Central memory CD4-positive, alpha-beta T cell (primary cell): ENCODE results near the gene CCL18.
"Not testable (repeated sequence)": the region's sequence is repeated elsewhere in the genome, so short reads cannot be mapped to it uniquely, and the experiment has no call there.

ENCODE experiments used
- DNase-seq: peaks from one replicate; pipeline ENCODE4 v3.0.0; 2022
- total RNA-seq, 3 experiments: gene quantifications; one replicate each; lab custom pipeline; 2026; lab: John Stamatoyannopoulos, UW

CCL18 gene
- 0 reads per million in 3 experiments for total RNA-seq

DNA sequence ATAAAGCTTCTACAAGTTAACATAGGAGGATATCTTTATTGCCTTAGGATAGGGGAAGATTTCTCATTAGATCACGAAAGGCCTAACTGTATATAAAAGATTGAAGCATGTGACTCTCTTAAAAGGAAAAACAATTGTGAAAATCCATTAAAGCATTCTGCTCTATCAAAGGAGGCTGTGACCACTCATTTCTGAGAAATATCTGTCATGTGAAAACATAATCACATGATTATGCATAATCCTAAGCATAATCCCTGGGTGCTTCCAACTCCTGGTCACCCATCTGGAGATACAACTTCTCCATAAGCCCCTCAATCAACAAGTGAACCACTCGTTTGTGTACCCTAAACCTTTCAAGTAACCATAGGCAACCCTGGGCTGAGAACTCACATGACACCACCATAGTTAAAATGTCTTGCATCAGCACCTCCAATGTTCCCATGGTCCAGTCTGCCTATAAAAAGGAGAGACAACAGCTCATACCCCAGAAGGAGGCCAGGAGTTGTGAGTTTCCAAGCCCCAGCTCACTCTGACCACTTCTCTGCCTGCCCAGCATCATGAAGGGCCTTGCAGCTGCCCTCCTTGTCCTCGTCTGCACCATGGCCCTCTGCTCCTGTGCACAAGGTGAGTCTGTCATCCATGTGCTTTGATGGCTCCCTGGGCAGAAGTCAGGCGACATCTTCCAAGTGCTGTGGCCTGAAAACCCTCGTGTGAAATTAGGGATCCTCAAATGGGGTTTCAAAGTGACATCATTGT, at the start of gene CCL18:
TSS of gene CCL18 (plus strand) at position 487 of the 756 bp plus-strand sequence. CDS start at position 558, 71 bp downstream.
- no peak for DNase-seq

GRCh38 chr17:36014946-36015345, 49.1 kb upstream of the CCL18 start:
- no peak for DNase-seq

- not testable (repeated sequence) for DNase-seq
Measured at GRCh38 chr17:36015895-36016294, 48.2 kb upstream of the CCL18 start.

DNA sequence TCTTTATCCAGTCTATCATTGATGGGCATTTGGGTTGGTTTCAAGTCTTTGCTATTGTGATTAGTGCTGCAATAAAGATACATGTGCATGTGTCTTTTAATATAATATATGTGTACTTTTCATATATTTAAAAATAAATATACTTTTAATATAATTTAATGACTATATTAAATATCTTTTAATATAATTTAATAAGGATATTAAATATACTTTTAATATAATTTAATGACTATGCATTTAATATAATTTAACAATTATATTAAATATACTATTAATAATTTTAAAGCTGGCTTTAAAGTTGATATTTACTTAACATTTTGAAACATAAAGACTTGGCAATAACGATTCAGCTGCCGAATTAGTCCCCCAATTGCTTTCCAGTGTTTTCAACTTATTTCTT, 47.5 kb upstream of the CCL18 start:
- DNase-seq: no peak

DNA sequence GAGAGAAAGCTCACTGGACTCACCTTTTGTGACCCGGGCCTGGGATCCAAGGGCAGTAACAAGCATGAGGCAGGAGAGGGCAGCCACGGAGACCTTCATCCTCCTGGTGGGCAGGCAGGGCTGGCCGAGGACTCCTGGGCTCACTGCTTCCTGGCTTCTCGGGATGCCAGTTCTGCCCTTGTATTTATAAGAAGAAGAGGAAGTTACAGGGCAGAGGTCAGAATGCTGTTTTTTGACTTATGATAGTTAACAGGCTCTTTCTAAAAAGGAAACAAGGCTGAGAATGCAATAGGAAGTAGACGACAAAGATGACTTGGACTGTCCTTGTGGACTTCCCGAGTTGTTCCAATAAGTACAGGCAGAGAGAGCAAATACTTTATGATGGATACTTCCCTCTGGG, 46.3 kb upstream of the CCL18 start, which contains the start of gene CCL23:
TSS of gene CCL23 (minus strand) at position 174 of the 400 bp plus-strand sequence. CDS start at position 99, 75 bp downstream.
- no peak for DNase-seq

GRCh38 chr17:36019423-36019822, 44.6 kb upstream of the CCL18 start:
- DNase-seq: no peak

DNA sequence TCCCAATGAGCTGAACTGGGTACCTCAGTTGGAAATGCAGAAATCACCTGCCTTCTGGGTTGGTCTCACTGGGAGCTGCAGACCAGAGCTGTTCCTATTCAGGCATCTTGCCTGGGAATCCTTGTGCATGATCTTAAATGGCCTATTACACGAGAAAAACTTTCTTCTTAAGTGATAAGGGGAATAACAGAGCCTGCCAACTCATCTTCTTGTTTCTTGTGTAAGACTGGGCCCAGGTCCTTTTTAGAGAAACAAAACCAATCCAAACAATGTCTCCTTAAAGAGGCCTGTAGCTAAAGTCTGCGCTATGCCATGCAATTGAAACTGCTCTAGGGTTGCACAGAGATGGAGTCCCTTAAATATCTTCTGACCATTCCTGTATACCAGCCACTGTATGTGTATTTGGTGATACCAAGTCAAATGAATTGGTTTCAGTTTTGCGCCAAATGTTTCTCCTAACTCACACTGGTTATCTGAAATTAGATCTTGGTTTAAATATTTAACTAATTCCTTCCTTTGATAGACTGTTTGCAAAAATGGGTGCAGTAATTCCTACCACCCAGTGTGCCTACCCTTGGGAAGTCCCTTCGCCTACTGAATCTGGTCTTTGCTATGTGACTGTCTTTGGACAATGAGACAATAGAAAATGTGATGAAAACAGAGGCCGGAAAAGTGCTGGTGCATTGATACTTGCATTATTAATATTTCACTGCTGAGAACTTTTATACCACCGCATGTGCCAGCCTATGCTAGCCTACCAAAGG, 39.8 kb upstream of the CCL18 start:
- no peak for DNase-seq

DNA sequence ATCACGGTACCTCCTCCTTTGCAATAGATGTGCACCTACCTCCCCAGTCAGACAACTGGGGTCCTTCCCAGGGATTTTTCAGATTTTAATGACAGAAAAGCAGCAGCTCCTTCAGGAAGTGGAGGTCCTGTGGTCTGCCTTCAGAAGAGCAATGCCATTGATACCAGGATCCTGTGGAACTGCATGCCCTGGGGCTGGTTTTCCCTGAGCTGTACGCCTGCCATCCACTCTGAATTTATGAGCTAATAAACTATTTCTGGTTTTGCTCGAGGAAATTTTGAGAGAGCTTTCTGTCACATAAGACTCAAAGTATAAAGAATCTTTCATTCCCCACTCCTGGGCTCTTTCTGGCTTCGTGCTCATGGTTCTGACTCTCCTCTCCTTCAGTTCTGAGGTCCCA, 36.3 kb upstream of the CCL18 start:
- no peak for DNase-seq

DNA sequence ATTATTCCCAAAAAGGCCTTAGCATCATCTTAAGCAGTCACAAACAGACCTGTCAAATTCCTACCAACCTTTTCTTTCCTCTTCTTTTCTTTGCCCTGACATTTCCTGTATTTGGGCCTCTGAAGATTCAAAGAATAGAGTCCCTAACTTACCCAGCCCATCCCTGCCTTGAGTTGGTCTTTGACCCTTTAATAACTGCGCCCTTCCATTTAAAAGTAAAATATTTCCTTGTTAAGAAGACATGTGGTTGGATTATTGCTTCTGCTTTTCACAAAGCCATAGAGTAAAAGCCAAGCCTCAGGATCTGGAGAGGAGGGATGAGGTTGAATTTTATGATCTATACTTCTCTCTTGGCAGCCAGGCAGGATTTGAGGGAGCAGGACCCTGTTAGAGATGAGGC, 33.1 kb upstream of the CCL18 start:
- no peak for DNase-seq

DNA sequence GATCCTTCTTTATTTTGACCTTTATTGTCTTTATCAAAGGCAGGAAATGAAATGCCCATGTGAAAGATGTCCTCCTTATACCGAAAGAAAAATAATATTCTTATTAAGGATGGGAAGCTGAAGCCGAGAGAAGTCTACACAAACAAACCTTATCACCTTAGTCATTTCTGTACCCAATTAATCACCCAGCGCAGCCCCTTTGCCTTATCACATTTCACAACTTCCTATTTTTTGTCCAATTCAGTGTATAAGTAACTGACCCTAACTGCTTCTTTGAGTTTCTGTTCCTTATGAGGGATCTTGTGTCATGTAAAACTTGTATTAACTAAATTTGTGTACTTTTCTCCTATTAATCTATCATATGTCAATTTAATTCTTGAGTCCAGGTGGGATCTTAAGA, 29.9 kb upstream of the CCL18 start:
- DNase-seq: no peak

GRCh38 chr17:36036235-36036634, 27.8 kb upstream of the CCL18 start:
- DNase-seq: no peak

DNA sequence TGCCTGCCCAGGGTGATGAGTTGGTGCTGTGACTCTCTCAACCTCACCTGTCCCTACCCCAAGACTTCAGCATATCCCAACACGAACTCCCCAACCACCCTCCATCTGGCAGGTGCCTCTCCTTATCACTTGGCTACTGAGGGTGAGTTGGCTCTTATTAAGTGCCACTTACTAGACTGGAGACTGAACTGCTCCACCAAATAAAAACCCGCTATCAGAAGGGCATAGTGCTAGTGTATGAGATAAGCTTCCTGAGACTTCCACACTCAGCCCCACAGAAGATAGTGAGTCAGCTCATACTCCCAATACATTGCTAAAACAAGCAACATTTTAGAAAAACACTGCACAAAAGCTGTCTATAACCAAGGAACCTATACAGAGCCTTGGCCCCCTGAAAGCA, 16.0 kb upstream of the CCL18 start:
- no peak for DNase-seq

DNA sequence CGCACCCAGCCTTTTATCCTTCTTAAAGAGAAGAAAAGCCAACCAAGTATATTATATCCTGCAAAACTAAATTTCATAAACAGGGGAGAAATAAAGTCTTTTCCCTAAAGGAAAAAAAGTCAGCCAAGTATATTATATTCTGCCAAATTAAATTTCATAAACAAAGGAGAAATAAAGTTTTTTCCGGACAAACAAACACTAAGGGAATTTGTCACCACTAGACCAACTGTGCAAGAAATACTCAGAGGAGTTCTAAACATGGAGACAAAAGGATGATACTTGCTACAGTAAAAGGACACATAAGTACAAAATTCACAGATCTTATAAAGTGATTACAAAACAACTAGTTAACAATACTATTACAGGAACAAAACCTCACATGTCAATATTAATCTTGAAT, 14.4 kb upstream of the CCL18 start:
- no peak for DNase-seq

DNA sequence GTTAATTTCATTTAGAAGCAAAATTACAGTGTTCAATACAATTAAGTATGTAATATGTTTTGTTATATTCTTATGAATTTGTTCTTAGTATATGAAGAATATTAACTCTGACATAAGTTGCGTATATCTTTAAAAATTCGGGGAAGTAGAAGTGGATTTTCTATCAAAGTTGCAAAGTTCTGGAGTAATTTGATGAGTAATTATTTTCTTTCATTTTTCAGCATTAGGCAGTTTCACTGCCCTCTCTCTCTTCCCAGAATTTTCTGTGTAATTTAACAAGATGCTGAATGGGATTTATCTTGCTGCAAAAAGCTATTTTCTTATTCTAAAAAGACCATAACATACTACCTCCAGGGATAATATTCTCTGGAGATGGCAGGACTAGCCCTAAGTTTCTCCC, 8.9 kb upstream of the CCL18 start:
- no peak for DNase-seq

GRCh38 chr17:36055921-36056520, 8.1 kb upstream of the CCL18 start:
- DNase-seq: no peak

DNA sequence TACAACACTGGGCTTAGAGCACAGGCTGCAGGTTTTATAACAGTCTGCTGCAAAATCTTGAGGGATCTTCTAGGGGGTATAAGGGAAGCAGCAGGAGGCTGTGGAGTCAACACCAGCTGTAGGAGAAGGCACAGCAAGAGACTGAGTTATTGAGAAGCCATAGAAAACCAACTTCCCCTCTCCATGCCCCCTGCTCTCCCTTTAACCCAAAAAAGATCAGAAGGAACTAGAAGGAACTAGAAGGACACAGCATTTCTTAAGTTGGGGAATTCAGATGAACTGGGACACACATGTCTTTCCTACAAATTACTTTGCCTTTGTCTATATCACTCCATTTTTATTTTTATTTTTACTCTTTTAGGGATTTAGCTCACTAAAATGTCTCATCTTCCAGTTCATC, 6.2 kb upstream of the CCL18 start:
- no peak for DNase-seq

- no peak for DNase-seq
Measured at GRCh38 chr17:36059406-36059805, 4.7 kb upstream of the CCL18 start.

- DNase-seq: no peak
Measured at GRCh38 chr17:36060816-36061215, 3.3 kb upstream of the CCL18 start.

- no peak for DNase-seq
Measured at GRCh38 chr17:36066365-36066985, 2.4 kb downstream of the CCL18 start.

- DNase-seq: no peak
Measured at GRCh38 chr17:36068524-36068923, 4.5 kb downstream of the CCL18 start.

- no peak for DNase-seq
Measured at GRCh38 chr17:36069136-36069535, 5.1 kb downstream of the CCL18 start.

GRCh38 chr17:36070427-36070826, 6.4 kb downstream of the CCL18 start:
- DNase-seq: no peak

DNA sequence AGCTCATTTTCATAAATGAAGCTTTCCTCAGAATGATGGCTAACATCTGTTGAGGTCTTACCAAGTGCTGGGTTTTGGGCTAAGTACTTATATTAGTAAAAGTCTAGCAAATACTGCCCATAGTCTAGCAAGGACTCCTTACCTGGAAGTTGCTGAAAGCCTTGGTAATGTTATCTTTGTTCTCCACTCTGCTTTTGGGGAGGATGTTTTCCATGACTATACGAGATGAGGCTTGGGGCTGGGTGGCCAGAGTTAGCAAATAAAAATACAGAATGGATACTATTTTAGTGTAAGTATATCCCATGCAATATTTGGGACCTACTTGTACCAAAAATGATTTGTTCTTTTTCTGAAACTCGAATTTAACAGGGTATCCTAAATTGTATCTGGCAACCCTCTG, 7.7 kb downstream of the CCL18 start:
- DNase-seq: no peak
